Mucosa of stomach (tissue), 1 donor: ENCODE results near the gene NKD1.
"Not testable (repeated sequence)": the region's sequence is repeated elsewhere in the genome, so short reads cannot be mapped to it uniquely, and the experiment has no call there.

Experiments used
- H3K27me3 ChIP-seq: one replicate; pipeline ENCODE4 v1.7.0; 2013; ENCODE audit warnings: mild to moderate bottlenecking, low read length; ENCODE audit not compliant: control insufficient read depth, insufficient read depth
- H3K36me3 ChIP-seq: one replicate; pipeline ENCODE4 v1.7.0; 2013; ENCODE audit warnings: low read length; ENCODE audit not compliant: control insufficient read depth, insufficient read depth
- H3K4me1 ChIP-seq: one replicate; pipeline ENCODE4 v1.7.0; 2013; ENCODE audit warnings: mild to moderate bottlenecking, low read length; ENCODE audit not compliant: control insufficient read depth, insufficient read depth
- H3K4me3 ChIP-seq: one replicate; pipeline ENCODE4 v1.7.0; 2013; ENCODE audit warnings: low read length
- H3K9ac ChIP-seq: one replicate; pipeline ENCODE4 v1.7.0; 2013; ENCODE audit warnings: mild to moderate bottlenecking, low read length, moderate library complexity
- H3K9me3 ChIP-seq: one replicate; pipeline ENCODE4 v1.7.0; 2013; ENCODE audit warnings: mild to moderate bottlenecking, low read length, moderate library complexity; ENCODE audit not compliant: control insufficient read depth
- donor health status: Pancreatic carcinoma.

The NKD1 gene

DNA sequence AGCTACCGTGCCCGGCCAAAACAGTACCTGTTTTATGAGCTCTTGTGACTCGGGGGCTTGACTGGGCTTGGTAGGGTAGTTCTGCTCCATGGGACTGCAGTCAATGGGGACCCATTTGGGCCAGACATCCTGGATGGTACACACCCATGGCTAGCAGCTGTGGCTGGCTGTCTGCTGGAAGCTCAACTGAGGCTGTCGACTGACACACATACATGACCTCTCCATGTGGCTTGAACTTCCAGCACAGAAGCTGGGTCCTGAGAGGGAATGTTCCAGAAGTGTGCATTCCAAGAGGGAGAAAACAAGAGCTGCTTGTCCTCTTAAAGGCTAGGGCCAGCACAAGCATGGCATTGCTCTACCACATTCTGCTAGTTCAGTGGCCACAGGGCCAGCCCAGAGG lies 14.9 kb upstream of the NKD1 start:
- no peaks in the 10 kb centered on the region for H3K4me1 ChIP-seq
- no peaks in the 10 kb centered on the region for H3K36me3 ChIP-seq
- H3K9ac ChIP-seq: no peak overlapping the region
- H3K9me3 ChIP-seq: no peaks in the 10 kb centered on the region
- H3K27me3 ChIP-seq: no peaks in the 10 kb centered on the region
- H3K4me3 ChIP-seq: no peak overlapping the region

DNA sequence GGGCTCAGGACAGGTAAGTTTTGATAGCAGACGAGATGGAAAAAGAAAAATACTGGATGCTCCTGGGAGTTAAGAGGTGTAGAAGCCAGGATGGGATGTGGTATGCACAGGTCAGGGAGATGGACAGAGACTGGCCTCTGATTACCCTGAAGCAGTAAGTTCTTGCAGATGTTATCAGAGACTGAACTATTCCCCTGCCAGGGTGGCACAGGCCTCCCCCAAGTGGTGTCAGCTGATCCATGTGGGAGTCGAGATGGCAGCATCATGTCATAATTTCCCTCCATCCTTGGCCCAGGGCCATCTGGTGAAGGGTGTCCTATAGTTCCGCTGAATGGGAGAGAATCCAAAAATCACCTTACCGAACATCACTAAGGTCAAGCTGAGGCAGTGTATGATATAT lies 14.1 kb upstream of the NKD1 start:
- H3K9ac ChIP-seq: no peak overlapping the region
- no peak overlapping the region for H3K4me3 ChIP-seq
- H3K4me1 ChIP-seq: no peaks in the 10 kb centered on the region
- no peaks in the 10 kb centered on the region for H3K27me3 ChIP-seq
- H3K36me3 ChIP-seq: no peaks in the 10 kb centered on the region
- H3K9me3 ChIP-seq: no peaks in the 10 kb centered on the region

DNA sequence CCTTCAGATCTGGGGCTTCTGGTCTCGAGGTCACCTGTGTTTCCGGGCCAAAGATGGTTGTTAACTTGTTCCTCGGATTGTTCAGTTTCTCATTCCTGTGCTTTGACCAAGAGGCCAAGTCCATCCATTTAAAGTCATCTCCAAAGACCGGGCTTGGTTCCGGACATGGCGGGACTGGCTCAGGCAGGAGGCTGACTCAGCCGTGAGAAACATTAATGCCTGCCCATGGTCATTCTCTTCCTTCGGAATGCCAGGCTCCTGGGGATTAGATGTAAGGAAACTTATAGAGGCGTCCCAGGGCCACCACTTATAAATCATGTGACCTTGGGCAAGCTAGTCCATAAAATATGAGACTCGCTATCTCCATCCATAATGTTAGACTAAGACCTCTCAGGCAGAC lies 13.6 kb upstream of the NKD1 start:
- Histone ChIP-seq H3K9ac (no peak overlapping the region), H3K4me1 (no peaks in the 10 kb centered on the region)

DNA sequence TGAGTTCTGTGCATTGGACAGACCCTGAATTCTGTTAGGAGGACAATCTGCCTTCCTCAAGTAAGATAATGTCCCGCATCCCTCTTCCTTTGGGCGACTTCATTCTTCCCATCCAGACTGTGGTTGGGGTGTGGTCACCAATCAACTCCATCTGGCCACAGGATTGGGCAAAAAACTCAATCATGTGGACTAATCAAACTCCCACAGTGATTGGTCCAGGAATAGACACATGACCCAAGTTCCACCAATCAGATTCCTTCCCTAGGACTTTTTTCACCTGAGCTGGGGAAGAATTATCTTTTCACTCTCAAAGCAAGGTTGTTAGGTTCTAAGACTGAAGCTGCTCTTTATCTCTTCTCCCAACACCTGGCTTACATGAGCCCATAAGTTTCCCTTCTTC lies 13.2 kb upstream of the NKD1 start:
- H3K36me3 ChIP-seq: no peaks in the 10 kb centered on the region

More for the DNA sequence above, 13.6 kb upstream of the NKD1 start:
- H3K36me3 ChIP-seq: no peaks in the 10 kb centered on the region
- no peaks in the 10 kb centered on the region for H3K9me3 ChIP-seq
- H3K4me3 ChIP-seq: no peak overlapping the region
- no peaks in the 10 kb centered on the region for H3K27me3 ChIP-seq

DNA sequence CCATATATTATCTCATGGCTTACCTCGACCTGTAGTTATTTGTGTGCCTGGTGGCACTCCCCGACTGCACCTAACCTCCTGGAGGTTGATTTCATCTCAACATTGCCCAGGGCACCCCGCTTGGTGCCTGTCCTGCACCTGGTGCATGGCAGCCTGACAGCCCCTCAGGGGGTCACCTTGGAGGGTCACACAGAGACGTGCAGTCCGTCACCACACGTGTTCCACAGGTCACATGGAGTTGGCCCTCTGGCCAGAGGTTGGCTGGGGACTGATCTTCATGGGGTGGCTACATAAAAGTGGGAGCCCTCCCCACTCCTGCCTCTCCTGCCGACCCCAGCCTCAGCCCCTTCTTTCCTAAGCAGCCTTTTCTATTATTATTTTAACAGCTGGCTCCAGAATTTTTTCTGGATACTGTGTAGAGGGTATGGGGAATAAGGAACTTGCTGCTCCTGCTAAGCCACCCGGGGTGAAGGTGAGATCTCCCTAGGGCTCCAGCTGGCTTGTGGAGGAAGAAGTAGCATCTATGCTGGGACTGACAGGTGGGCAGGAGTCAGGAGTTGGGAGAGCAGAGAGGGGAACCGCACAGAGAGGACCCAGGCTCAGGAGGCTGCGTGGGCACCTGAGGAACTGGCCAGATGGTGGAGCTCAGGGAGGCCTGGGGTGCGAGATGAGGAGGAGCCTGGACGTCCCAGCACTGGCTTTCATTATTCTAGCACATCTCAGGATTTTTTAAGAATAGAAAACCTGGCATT lies 12.5 kb upstream of the NKD1 start:
- Histone ChIP-seq H3K36me3 (no peaks in the 10 kb centered on the region), H3K4me1 (no peaks in the 10 kb centered on the region), H3K9ac (no peak overlapping the region), H3K9me3 (no peaks in the 10 kb centered on the region), H3K27me3 (no peaks in the 10 kb centered on the region), H3K4me3 (no peak overlapping the region)

More for the DNA sequence above, 13.2 kb upstream of the NKD1 start:
- H3K4me3 ChIP-seq: no peak overlapping the region
- H3K9me3 ChIP-seq: no peaks in the 10 kb centered on the region
- no peak overlapping the region for H3K9ac ChIP-seq
- no peaks in the 10 kb centered on the region for H3K27me3 ChIP-seq
- no peaks in the 10 kb centered on the region for H3K4me1 ChIP-seq

DNA sequence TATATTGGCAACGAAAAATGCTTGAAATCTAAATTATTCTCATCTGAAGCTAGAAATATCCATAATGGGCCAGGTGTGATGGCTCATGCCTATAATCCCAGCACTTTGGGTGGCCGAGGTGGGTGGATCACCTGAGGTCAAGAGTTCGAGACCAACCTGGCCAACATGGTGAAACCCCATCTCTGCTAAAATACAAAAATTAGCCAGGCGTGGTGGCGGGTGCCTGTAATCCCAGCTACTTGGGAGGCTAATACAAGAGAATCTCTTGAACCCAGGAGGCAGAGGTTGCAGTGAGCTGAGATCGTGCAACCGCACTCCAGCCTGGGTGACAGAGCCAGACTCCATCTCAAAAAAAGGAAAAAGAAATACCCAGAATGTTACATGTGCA lies 11.9 kb upstream of the NKD1 start:
- H3K9me3 ChIP-seq, H3K4me1 ChIP-seq, H3K4me3 ChIP-seq, H3K27me3 ChIP-seq, H3K9ac ChIP-seq, H3K36me3 ChIP-seq: not testable (repeated sequence)

DNA sequence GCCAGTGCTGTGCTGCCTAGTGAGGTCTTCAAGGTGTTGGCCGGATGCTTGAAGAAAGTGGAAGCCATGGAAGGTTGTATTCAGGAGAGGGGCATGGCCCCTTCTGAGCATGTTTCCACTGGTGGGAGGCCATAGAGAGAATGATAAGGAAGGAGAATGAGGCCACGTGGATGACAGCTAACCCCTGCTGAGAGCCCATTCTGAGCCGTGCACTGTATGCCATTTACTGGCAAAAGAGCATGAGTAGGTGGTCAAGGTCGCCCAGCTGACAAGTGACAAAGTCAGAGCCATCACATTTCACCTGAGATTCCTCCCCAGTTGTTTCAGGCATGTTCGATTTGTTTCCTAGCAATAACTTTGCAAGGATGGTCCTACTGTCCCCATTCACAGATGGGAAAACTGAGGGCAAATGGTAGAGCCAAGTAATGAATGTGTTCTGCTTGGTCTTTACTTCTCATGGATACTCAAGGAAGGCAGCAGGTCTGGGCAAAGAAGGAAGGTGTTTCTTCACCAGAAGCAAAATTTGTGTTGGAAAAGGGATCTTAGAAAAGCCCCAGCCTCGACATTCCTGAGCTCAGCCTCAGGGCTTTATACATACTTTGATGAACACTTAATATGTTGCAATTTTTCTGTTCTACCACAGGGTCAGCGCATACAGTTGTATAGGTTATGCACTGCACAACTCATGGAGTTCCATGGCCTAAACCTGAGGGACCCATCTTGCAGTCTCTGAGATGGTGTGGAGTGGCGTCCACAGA lies 10.5 kb upstream of the NKD1 start:
- Histone ChIP-seq H3K4me3 (no peak overlapping the region), H3K27me3 (no peaks in the 10 kb centered on the region), H3K9me3 (no peaks in the 10 kb centered on the region), H3K9ac (no peak overlapping the region), H3K4me1 (no peaks in the 10 kb centered on the region), H3K36me3 (no peaks in the 10 kb centered on the region)

DNA sequence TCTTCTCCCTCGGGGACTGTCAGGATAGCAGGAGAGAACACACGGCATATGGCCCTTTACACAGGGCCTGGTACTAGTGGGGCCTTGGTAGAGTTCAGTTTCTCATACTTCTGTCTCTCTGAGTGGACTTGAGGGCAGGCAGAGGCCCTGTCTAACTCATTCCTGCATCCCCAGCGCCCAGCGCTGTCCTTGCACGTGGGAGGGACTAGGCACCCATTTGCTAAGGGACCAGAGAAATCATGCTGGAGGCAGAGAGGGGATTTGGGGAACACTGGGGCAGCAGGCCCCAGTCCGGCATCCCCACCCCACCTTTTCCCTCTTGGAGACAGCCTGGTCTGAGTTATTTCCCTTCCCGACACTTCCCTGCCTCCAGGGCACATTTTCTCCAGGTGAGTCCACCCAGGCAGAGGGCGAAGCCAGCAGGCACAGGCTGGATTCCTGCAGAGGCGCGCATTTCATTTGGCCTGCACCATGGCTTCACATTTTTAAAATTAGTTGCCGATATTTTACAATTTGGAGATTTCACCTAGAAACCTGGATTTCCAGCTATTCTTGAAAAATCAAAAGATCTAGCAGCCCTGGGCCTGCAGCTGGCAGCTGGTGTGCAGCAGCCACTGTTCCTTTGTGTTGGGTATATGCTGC lies 9.7 kb upstream of the NKD1 start:
- H3K9me3 ChIP-seq: no peaks in the 10 kb centered on the region
- H3K27me3 ChIP-seq: no peaks in the 10 kb centered on the region
- no peak overlapping the region for H3K4me3 ChIP-seq
- H3K4me1 ChIP-seq: no peaks in the 10 kb centered on the region
- no peaks in the 10 kb centered on the region for H3K36me3 ChIP-seq
- no peak overlapping the region for H3K9ac ChIP-seq

DNA sequence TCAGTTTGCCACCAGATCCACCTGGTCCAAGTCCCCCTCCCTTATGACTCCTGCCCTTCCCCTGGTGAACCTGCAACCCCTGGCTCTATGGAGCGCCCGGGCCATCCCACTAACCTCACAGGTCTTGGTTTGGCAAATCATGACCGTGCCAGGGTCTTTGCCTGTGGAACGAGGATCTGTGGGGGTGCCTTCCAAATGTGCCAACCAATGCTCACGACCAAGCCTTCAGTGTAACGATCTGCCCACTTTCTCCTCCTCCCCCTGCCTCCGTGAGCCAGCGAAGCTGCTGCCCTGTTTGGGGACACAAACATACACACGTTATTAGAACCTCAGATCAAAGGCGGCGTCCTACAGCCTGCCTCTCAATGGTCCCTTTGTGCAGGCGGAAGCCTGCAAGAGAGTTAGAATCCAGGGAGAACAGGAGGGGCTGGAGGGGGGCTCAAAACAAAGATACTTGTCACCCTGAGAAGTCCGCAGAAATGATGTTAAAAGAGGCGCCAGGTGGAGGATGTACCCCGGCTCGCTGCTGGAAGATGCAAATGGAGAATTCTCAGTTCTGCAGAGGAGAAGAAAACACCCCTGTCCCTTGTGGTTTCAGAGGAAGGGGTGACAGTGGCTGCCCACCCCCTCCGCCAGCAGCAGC lies 9.0 kb upstream of the NKD1 start:
- no peak overlapping the region for H3K9ac ChIP-seq
- no peaks in the 10 kb centered on the region for H3K9me3 ChIP-seq
- H3K4me1 ChIP-seq: no peaks in the 10 kb centered on the region
- no peaks in the 10 kb centered on the region for H3K36me3 ChIP-seq
- H3K4me3 ChIP-seq: no peak overlapping the region
- no peaks in the 10 kb centered on the region for H3K27me3 ChIP-seq

DNA sequence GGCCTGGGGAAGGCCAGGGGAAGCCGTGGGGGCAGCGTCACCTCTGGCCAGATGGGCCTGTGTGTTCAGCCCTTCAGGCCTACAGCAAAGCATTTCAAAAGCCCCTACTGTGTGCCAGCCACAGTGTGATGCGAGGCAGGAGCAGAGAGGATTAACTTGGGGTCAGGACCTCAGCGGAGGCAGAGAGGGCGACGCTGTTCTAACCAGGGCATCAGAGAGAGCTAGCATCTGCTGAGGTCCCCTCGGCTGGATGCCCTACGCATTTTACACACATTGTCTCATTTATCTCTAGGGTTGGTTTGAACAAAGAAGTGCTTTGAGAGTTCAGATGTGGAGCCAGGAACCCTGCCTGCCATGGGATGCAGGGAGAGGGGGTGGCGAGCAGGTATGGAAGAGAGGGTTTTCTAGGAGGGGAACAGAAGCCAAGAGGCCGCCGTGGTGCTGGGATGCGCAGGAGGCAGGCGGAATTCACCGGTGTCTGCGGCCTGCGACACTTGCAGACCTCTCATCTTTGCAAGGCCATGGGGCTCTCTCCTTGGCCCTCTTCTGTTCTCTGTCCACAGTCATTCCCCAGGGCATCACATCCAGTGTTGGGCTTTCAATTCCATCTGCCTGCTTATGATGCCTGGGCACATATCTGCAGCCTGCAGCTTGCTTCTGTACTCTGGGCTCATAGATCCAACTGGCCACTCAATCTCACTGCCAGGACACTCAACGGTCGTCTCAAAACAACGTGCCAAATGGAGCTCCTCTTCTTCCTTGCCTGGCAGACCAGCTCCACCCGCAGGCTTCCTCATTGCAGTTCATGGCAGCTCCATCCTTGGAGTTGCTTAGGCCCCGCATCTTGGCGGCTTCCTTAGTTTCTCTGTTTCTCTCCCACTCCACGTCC lies 8.1 kb upstream of the NKD1 start:
- H3K4me1 ChIP-seq: no peaks in the 10 kb centered on the region
- H3K4me3 ChIP-seq: no peak overlapping the region
- H3K27me3 ChIP-seq: no peaks in the 10 kb centered on the region
- H3K9ac ChIP-seq: no peak overlapping the region
- no peaks in the 10 kb centered on the region for H3K9me3 ChIP-seq
- no peaks in the 10 kb centered on the region for H3K36me3 ChIP-seq

DNA sequence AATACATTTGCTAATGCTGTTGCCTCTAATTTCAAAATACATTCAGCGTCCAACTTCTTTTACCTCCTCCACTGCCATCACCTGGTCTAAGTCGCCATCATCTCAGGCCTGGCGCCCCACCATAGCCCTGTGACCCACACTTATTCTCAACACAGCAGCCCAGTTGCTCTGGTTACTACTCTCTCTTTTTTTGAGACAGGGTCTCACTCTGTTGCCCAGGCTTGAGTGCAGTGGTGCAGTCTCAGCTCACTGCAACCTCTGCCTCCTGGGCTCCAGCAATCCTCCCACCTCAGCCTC lies 7.5 kb upstream of the NKD1 start:
- Histone ChIP-seq H3K27me3 (no peaks in the 10 kb centered on the region), H3K9me3 (no peaks in the 10 kb centered on the region), H3K4me3 (no peak overlapping the region), H3K4me1 (no peaks in the 10 kb centered on the region), H3K9ac (no peak overlapping the region), H3K36me3 (no peaks in the 10 kb centered on the region)
